GM19193 (cell line): ENCODE results near the gene RCHY1.

Experiments used
- POLR2A ChIP-seq: IDR thresholded peaks from 4 replicates; pipeline ENCODE4 v1.6.1; 2011; ENCODE audit not compliant: insufficient read depth, insufficient read length; ENCODE audit errors: extremely low read depth

RCHY1 gene

DNA sequence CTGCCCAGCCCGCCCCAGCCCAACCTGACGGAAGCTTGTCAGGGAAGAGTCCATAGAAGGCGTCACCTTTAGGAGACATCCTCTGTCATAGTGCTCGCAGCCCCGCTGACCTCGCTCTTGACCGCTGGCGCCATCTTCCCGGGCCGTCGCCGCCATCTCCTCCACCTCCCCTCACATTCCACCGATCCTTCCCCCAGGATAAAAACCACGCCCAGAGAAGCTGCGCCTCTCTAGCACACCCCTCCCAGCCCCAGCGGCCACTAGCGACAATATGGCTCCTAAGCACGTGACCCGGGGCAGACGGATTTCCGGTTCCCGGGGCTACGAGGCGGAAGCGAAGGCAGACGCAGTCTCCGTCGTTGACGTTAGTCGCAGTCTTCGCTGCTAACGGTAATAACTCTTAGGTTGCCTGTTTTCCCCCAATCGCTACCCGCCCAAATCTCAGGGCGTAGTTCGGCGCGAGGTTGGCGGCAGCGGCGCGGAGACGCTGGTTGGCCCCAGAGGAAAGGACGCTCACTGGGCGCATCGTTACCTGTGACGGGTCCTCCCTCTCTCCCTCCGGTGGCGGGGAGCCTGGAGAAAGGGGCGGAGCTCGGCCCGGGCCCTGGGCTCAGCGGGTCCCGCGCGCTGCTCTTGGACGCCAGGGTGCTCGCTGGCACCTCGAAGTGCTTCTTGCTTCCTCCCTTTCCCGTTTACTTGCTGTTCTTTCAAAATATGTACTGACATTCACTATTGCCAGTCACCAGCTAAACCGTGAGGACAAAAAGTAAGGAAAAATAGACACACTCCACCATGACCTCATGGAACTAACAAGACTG lies at the start of gene RCHY1, which contains the start of gene THAP6:
Gene RCHY1, minus strand, starts transcription at position 273 of the 818 bp plus-strand sequence. Its CDS starts 117 bp downstream, at position 156.
Gene THAP6, plus strand, starts transcription at position 343 of the 818 bp plus-strand sequence. CDS start 980 bp downstream, outside the sequence.
- peak; percentile 97 for TF ChIP-seq POLR2A

DNA sequence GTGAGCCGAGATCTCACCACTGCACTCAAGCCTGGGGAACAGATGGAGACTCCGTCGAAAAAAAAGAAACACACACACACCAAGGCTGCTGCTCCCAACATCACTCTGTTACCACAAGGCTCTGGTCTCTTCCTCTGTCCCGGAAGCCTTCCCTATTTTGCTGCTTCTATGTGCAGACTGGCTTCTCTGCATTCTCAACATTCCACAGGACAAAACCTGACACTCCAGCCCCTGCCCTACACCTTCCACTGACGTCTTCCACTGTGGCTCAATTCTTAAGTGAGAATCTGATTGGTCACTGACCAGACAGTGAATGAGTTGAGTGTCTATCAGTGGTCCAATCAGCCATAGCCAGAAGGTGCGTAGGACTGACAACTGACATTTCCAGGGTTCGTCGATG lies 47.6 kb upstream of the RCHY1 start:
- TF ChIP-seq POLR2A, result no peak

DNA sequence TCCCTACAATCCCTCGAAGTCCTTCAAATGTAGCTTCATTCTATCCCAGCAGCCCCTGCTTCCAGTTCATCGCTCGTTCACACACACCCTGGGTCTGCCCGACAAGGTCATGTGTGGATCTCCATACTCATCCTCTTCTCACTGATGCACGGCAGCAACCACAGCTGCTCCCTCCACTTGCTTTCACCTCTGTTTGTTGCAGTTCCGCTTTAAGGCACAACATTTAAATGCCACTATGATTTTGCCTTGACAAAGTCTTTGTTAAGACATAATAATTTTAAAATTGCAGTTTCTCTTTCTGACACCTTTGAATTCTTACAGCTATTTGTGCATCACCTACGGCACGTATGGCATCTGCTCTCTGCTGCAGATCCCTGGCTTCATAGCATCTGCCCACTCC lies 43.5 kb upstream of the RCHY1 start:
- no peak for TF ChIP-seq POLR2A

DNA sequence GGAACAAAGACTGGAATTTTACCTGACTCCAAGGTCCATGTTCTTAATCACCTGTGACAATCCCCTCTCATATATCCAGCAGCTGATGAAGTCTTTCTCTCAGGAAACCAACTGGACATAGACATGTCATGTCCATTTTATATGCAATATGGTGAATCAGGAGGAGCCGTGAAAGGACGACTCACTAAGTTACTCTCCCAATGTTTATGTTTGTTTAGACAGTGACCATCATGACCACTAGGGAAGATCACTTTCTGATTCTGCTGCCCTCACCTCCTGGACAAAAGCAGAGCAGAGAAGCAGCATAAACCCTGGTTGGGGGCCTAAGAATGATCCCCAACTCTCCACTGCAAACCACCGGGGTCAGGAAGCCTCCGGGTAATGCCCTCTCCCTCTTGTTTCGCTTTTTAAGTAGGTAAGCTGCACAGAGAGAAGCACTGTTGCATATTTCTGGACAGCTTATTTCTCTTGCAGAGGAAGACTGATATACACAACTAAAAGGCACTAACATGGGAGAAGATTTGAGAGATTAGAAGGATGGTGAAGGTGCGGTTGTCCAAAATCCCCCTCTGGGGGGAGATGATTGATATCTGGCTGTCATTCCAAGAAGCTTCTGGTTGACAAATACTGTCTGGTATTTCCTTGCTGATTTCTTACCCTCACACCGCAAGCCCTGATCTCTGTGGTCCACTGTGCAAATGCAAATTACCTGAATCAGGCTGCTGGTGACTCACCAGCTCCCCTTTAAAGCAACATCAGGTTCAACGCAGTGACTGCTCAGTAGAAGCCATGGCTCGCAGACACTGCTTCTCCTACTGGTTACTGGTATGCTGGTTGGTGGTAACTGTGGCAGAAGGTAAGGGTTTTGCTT lies 41.3 kb upstream of the RCHY1 start, which contains the start of gene ODAPH:
Gene ODAPH, plus strand, starts transcription at position 773 of the 871 bp plus-strand sequence. Its CDS starts 17 bp downstream, at position 790.
- no peak for TF ChIP-seq POLR2A

DNA sequence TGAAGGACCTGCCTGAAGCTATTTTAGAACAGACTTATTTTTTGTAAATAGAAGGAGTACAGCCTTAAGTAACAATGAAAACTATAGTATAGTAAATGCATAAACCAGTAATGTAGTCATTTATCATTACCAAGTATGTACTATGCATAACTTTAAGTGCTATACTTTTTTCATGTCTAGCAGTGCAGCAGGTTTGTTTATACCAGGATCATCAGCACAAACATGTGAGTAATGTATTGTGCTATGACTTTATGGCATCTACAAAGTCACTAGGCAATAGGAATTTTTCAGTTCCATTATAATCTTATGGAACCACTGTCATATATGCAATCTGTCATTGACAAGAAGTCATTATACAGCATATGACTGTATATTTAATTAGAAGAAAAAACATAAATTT lies 38.2 kb upstream of the RCHY1 start:
- TF ChIP-seq POLR2A, result no peak

DNA sequence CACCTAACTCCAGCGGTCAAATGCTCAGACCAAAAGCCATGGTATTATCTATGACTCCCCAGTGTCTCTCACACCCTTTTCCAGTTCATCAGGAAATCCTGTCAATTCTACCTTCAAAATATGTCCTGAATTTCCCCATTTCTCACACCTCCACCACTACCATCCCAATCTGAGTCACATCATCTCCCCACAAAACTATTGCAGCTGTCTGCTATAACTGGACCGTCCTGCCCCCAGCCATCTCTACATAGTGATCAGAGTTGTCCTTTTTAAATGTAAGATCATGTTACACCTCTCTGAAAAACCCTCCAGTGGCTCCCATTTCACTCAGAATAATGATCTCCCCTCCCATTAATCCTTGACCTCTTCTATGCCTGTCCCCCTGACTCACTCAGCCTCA lies 34.8 kb upstream of the RCHY1 start:
- no peak for TF ChIP-seq POLR2A

DNA sequence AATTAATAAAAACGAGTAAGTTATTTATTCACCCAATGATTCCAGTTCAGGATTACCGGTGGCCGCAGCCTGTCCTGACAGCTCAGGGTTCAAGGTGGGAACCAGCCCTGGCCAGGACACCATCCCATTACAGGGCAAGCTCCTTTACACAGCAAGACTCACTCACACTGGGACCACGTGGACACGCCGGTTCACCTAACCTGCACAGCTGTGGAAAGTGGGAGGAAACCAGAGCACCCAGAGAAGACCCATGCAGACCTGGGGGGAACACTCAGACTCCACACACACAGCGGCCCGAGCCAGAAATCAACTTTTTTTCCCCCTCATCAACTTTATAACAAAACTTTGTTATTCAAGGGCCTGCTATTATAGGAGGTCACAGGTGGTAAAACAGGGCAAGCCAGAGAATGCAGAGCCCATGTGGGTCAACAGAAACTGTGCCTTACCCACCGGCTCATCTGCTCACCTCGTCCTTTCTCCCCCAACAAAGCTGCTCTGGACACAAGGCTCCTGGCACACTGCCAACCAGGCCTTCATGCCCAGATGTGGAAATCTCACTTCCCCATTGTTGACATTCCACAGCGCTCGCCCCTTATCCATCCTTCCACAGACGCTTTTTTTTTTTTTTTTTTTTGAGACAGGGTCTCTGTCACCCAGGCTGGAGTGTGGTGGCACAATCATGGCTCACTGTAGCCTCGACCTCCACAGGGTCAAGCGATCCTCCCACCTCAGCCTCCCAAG lies 33.6 kb upstream of the RCHY1 start:
- no peak for TF ChIP-seq POLR2A

DNA sequence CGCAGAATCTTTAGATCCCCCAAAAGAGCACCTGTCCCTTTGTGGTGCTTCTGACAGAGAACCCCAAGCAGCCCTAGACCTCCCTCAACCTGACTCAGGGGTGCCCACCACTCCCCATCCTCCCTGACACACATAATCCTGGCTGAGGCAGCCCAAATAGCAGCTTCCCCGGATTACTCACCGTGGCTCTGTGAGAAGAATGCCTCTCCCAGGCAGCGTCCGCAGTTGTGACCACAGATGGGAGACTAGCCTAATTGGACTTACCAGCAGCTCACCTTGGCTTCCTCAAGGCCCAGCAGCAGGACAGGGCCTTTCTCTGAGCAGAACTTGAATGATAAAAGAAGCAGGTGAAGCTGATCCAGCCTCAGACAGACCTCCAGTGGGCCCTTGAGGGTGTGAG lies 31.3 kb upstream of the RCHY1 start:
- TF ChIP-seq POLR2A, result no peak

DNA sequence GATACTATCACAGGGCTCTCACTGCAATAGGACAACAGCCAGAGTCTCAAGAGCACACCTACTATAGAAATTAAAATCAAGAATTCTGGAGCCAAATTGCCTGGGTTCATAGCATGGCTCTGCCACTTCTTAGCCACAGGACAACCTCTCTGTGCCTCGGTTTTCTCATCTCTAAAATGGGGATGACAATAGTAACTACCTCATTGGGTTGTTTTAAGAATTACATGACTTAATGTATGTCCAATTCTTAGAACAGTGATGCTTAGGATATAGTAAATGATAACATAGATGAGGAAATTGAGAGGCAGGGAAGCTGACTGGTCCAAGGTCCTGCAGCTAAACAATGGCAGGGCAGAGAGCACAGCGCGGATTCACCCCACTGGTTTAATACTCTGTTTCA lies 30.7 kb upstream of the RCHY1 start:
- no peak for TF ChIP-seq POLR2A

DNA sequence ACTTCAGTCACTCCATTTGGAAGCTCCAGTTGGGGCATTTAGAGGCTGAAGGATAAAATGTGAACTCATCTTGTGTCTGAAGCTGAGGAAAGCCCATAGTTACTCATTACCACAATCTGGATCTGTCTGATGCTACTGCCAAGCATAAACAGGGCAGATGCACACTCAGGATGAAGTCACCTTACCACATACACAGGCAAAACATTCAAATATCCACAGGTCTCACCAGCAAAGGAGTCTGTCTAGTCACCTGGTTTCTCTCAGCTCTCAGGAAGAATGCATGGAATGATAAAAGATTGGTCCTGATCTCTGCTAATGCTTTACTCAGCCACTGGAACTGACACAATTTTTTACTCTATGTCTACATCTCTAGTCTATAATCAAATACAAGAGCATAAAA lies 28.6 kb upstream of the RCHY1 start:
- TF ChIP-seq POLR2A, result no peak

DNA sequence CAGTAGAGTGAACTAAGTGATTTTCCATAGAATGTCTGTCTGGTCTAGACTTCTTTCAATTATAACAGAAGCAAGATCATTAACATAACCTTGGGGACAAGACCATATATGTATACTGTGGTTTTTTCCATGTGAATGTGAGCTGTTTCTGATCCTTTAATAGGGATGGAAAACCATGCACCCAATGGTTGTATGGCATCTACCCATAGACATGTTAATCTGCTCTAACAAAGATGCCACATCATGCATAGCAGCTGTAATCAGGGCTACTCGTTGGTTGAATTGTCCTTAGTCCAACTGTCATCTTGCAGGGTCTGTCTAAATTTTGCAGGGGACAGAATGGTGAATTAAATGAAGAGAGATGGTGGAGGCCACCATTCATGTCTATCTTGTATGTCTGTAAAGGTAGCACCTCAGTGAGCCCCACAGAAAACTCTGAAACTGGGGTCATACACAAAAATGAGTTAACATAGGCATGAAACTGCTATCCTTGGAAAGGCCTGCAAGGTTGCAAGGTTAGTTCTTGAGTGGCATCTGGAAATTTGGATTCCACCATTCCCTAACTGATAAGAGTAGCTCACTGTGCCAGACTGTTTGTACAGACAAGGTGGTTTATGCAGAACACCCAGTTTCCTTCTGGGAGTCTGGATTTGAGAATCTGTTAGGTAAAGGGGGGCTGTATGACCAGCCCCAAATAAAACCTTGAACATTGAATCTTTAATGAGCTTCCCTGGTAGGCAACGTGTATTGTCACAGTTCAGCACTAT lies 16.5 kb upstream of the RCHY1 start:
- TF ChIP-seq POLR2A, result no peak

DNA sequence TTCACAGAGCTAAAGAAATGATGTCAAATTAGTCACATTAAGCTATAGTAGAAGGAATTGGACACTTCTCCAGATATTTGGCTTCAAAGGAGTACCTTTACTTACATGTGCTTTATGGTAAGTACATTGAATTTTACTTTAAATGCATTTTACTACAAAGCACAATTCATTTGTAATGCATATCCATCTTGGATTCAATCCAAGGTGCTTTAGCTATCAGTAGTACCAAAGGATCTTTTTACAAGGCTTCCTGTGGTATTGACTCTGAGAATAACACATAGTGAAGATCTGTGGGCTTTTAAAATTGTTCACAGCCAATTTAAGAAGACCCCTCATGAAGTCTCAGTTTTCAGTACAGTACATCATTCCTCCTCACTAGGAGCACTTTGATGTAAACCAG lies 13.3 kb upstream of the RCHY1 start:
- TF ChIP-seq POLR2A, result no peak

DNA sequence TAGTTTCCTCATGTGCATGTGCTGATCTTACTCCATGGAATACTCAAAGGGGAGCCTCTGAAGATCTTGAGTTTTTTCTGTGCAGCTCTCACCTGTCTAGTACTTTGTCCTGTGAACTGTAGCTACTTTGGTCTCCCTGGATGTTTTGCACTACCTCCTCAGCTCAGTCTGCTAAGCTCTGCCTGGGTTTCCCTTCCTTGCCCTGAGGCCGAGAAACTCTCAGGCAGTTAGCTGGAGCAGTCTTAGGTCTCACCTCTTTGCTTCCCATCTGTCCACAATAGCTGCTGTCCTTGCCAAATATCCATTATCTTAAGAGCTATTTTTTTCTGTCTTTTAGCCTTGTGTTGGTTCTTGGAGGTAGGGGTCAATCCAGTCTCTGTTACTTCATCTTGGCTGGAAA lies 11.7 kb upstream of the RCHY1 start:
- TF ChIP-seq POLR2A, result no peak

DNA sequence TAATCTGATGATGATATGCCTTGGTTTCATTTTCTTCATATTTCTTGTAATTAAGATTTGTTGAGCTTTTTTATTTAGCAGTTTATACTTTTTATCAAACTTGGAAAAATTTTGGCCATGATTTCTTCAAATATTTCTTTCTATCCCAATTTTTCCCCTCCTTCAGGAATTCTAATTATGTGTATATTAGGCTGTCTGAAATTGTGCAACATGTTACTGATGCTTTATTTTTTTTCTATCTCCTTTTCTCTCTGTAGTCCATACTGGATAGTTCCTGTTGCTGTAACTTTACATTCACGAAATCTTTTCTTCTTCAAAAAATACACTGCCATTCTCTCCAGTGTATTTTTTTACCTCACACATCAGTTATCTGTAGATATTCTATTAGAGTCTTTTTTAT lies 10.9 kb upstream of the RCHY1 start:
- no peak for TF ChIP-seq POLR2A
